ENCODE results near the gene RAMP1.

DNA sequence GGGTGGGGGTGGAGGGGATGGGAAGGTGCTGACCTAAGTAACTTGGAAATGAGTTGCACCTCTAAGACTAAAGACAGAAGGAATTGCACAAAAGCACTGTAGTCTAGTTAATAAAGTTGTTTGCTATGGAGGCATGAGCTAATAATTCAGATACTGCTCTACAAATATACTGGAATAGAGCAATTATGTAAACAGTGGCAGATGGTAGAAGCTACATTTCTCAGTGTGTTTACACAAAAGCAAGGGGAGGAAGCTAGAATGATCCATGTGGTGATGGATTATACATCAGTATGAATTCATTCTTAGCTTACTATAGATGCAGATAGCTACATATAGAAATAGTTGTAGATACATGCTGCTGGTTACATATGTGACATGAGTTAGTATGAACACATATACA, 79.8 kb downstream of the RAMP1 start:
- TF ChIP-seq, protein P1, sequence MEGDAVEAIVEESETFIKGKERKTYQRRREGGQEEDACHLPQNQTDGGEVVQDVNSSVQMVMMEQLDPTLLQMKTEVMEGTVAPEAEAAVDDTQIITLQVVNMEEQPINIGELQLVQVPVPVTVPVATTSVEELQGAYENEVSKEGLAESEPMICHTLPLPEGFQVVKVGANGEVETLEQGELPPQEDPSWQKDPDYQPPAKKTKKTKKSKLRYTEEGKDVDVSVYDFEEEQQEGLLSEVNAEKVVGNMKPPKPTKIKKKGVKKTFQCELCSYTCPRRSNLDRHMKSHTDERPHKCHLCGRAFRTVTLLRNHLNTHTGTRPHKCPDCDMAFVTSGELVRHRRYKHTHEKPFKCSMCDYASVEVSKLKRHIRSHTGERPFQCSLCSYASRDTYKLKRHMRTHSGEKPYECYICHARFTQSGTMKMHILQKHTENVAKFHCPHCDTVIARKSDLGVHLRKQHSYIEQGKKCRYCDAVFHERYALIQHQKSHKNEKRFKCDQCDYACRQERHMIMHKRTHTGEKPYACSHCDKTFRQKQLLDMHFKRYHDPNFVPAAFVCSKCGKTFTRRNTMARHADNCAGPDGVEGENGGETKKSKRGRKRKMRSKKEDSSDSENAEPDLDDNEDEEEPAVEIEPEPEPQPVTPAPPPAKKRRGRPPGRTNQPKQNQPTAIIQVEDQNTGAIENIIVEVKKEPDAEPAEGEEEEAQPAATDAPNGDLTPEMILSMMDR (IDR thresholded peaks at IDR 0.05; ENCODE audit: insufficient read depth, low read length, poor library complexity, severe bottlenecking) = no peak
- no peak for TF ChIP-seq EZH2phosphoT487 (conservative IDR thresholded peaks at IDR 0.05; ENCODE audit: low read length)

All from SU-DHL-6 (cell line).